ENCODE results near the gene NAA11.

NAA11 gene

DNA sequence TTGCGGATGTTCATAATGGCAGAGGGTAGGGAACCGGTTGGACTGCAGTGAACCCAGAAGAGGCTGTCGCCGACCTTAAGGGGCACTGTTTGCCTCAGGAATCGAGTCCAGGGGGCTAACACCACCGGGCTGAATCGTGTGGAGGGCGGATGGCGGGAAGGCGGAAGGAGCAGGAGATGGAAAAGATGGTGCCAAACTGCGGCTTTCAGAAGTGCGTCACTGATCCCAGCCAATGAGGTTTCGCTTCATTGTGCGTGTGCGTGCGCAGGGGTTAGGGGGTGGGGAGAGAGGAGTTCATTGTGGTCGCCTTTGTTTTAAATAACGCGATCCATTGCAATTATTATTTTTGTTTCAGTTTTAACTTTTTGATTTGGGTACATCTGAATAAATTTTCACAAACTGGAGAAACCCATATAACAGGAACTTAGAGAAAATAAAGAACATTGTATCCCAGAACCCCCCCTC, at the start of gene NAA11:
Gene NAA11 (minus strand): TSS at position 198 of the 465 bp plus-strand sequence. CDS start 184 bp downstream, at position 14.
- no peak for DNase-seq

DNA sequence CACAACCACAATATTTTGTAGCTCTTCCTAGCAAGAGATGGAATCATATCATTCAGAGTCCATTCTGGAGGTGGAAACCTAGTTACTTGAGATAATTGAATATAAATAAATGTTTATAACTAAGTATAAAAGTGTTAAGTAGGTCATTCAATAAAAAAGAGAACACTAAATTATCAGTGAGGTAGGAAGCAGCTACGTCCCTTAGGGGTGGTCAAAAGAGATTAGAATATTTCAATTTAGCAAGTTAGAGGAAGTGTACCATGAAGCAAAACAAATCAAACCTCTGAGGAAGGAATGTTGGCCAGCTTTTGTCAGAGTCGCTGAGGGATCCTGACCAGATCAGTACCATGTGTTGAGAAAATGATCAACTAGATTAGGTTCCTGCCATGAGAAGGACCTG, 44.2 kb upstream of the NAA11 start:
- no peak for DNase-seq

- DNase-seq, result no peak
These were observed 41.2 kb upstream of the NAA11 start for GRCh38 chr4:79367096-79367495.

DNA sequence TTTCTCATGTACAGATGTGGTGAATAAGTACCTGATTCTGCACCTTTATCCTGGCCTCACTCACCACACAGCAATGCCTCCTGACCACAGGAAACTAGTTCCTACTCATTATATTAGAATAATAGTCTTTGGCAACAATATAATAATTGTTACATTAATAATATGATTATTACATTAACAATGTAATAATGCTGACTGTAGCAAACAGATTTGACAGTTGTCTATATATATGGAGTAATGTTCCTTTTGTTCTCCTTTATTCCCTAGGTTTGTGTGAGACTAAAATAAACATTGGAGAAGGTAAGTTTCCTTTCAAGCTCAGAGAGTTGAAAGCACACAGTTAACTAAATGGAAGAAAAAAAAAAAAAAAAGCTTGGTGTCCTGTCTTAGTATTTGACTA, 40.6 kb upstream of the NAA11 start:
- DNase-seq, result no peak

- no peak for DNase-seq
These were observed 38.2 kb upstream of the NAA11 start for GRCh38 chr4:79364061-79364460.

DNA sequence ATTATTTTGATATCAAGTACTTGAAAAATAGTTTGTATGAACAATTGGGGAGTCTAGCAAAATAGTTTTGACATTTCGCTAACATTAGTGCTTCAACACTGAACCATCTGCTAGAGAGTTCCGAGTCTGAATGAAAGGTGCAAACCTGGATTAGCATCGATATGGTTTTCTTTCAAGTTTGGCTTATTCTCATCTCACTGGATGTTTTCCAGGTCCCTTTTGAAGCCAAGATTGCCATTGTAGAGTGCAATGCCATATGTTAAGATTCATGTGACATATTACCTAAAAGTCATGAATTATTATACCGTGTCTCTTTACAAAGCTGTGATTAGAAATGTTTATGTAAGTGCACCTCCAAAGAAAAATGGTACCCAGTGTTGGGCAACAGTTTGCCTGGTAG, 36.8 kb upstream of the NAA11 start:
- DNase-seq, result no peak

- DNase-seq, result no peak
These were observed 34.1 kb upstream of the NAA11 start for GRCh38 chr4:79360006-79360405.

DNA sequence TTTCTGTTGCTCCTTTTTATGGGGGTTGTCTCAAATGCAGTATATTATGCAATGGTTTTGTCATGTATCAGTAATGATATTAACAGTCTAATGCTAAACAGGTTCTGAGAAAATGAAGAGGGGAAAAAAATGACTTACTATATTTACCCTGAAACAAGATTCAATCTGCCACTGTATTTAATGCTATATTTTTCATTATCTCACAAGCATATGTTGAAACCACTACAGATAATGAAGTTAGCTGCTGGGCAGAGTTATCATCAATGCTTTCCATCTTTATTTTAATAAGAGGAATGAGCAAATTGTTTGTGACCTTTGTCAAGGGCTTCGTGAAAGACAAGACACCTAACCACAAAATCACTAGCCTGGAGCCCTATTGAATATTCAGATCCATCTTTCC, 32.6 kb upstream of the NAA11 start:
- DNase-seq, result no peak

DNA sequence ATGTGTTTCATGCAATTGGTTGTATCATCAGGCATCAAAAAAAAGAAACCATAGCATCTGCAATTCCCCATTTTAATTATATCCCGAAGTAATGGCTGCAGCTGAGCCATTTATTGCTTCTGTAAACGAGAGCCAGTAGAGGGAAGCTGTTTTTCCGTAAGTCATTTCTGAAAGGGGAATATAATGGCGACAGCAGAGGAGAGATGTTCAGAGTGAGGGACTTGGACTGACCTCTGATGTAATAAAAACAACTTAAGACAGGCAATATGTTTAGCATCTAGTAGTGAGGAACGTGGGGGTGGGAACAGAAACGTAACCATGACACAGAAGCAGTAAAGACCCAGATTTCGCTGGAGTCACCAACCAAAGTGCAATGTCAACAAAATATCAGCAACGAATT, 31.5 kb upstream of the NAA11 start:
- no peak for DNase-seq

DNA sequence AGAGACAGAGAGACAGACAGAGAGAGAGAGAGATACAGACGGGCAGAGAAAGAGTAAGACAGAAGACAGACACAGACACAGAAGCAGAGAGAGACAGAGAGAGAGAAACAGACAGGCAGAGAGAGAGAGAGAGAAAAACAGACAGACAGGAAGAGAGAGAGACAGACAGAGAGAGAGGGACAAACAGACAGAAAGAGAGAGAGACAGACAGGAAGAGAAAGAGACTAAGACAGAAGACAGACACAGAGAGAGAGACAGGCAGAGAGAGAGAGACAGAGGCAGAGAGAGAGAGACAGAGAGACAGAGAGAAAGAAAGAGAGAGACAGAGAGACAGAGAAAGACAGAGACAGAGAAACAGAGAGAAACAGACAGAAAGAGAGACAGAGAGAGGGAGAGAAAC, 27.2 kb upstream of the NAA11 start:
- no peak for DNase-seq

GRCh38 chr4:79348405-79348804, 22.5 kb upstream of the NAA11 start:
- DNase-seq, result no peak

DNA sequence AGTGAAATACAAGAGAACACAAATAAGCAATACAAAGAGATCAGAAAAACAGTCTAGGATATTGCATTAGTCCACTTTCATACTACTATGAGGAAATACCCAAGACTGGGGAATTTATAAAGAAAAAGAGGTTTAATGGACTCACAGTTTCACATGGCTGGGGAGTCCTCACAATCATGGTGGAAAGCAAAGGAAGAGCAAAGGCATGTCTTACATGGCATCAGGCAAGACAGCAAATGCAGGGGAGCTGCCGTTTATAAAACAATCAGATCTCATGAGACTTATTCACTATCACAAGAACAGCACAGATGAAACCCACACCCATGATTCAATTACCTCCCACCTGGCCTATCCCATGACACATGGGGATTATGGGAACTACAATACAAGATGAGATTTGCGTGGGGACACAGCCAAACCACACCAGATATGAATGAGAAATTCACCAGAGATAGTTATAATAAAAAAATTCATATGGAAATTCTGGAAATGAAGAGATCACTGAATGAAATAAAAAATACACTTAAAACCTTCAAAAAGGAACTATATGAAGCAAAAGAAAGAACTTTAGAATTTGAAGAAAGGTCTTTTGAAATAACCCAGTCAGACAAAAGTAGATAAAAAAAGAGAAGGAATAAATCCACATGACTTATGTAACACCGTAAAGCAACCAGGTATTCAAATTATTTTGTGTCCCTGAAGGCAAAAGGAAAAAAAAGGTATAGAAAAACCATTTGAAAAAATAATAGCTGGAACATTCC, 16.2 kb upstream of the NAA11 start:
- DNase-seq, result no peak

- no peak for DNase-seq
These were observed 14.7 kb upstream of the NAA11 start for GRCh38 chr4:79340568-79340967.

DNA sequence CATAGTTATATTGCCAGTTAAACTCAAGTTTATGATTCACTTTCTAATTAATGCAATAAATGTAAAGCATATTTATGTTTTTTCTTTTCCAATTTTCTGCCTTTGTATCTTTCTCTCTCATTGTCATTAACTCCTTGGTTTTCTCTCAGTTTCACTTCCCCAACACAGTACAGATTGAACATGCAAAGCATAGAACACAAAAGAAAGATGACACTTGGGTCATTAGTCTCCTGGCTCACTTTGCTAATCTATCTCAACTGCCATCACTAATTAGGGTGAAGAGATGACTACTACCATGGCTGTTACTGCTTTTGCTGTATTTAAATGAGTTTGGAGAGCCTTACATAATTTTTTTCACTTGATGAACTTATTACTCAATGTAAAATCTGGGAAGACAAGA, 12.3 kb upstream of the NAA11 start:
- no peak for DNase-seq

GRCh38 chr4:79334783-79335182, 8.9 kb upstream of the NAA11 start:
- DNase-seq, result no peak

DNA sequence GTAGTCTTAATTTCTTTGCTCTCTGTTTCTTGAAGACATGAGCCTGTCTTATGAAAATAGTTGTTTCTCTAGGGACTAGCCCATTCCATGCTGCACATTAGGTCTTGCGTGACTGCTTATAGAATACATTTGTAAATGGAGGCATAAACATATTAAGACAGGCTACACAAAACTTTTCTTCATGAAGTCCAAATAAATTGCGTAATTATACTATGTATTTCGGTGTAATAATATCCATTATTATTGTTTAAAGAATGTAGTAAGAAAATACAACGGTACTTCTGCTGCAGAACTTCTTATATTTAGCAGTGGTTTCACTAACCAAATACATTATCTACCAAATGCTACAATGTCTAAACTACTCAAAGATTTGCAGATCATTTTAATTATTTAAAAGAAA, 8.5 kb upstream of the NAA11 start:
- DNase-seq, result no peak

GRCh38 chr4:79331126-79331876, 5.4 kb upstream of the NAA11 start:
- no peak for DNase-seq

DNA sequence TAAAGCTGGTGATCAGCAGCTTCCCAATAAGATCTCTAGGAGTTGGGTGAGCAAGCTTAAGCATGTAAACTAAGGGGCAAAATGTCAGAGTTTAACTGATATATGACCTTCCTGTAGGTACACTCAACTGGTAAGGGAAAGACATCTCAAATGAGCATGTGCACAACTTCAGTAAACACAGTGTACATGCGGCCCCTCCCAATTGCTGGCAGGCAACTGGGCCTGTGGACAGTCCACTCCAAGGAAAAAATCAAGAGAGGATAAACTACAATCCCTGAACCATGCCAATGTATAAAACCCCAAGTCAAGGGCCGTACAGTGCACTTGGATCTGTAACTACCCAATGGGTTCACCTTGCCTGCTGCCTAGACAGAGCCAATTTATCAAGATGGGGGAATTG, 4.9 kb upstream of the NAA11 start:
- no peak for DNase-seq

- no peak for DNase-seq
These were observed 425 bp downstream of the NAA11 start for GRCh38 chr4:79325436-79325835.

- DNase-seq, result no peak
These were observed 5.9 kb downstream of the NAA11 start for GRCh38 chr4:79319975-79320374.

GRCh38 chr4:79317711-79318110, 8.2 kb downstream of the NAA11 start:
- DNase-seq, result no peak

DNA sequence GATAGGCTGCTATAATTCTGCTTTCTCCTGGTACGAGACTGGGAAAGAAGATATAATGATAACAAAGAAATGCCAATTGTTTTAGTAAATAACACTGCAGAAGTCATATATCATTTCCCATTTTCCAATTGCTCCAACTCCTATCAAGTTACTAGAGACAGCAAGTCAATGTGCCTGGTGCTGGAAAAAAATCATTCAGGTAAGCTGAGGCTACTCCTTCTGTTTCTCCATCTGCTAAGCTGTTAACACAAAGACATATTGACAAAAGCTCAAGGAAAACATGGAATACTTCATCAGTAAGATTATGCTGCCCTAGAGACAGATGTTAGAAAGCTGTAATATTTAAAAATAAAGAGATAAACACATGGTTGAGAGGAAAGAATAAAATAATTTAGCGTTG, 10.0 kb downstream of the NAA11 start:
- DNase-seq, result no peak

GRCh38 chr4:79311279-79311678, 14.6 kb downstream of the NAA11 start:
- DNase-seq, result no peak

DNA sequence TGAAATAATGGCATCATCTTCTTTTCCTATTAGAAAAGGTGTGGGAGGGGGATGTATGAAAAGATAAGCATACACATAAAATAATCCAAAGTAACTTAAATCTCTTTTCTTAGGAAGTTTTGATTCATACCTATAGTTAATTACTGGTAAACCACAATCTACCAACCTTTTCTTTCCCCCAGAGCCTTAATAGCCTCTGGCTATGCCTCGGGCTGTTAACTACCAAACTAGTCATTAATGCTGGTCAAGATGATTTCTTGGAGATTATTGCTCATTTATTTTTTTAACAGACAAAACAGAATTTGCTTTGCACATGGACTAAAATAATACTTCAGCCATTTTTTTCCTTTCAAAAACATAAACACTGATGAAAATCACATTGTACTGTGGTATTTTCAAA, 16.9 kb downstream of the NAA11 start:
- DNase-seq, result no peak

- no peak for DNase-seq
These were observed 17.7 kb downstream of the NAA11 start for GRCh38 chr4:79308137-79308536.

All from activated CD4-positive, CD25-positive, alpha-beta regulatory T cell (primary cell).